H9 (cell line): ENCODE data around the gene CX3CR1. TPM values are rescaled to one million over a fixed set of nuclear protein-coding genes. Genes with fewer than 3 reads are reported as not detected.

Experiments
- DNase-seq: peaks from one replicate; pipeline ENCODE4 v3.0.0-alpha.2; 2017
- H2AFZ ChIP-seq: one replicate; pipeline ENCODE4 v1.6.1; 2013; ENCODE audit warnings: mild to moderate bottlenecking, low read length, control low read depth, moderate library complexity
- H2AK5ac ChIP-seq: 2 replicates; pipeline ENCODE4 v1.6.1; 2013; ENCODE audit warnings: low read length, control low read depth, mixed read lengths; ENCODE audit not compliant: insufficient read length
- H2BK120ac ChIP-seq: one replicate; pipeline ENCODE4 v1.6.1; 2013; ENCODE audit warnings: low read depth, mild to moderate bottlenecking, low read length, control low read depth, inconsistent platforms; ENCODE audit not compliant: poor library complexity, severe bottlenecking
- H2BK12ac ChIP-seq: 2 replicates; pipeline ENCODE4 v1.6.1; 2013; ENCODE audit warnings: low read length, control low read depth, mixed read lengths, low read depth; ENCODE audit not compliant: insufficient read length
- H2BK15ac ChIP-seq: 2 replicates; pipeline ENCODE4 v1.6.1; 2013; ENCODE audit warnings: low read depth, low read length, control low read depth
- H2BK20ac ChIP-seq: one replicate; pipeline ENCODE4 v1.6.1; 2013; ENCODE audit warnings: low read depth, mild to moderate bottlenecking, low read length, control low read depth, inconsistent platforms; ENCODE audit not compliant: poor library complexity, severe bottlenecking
- H2BK5ac ChIP-seq: 2 replicates; pipeline ENCODE4 v1.6.1; 2013; ENCODE audit warnings: low read length, control low read depth, mixed read lengths; ENCODE audit not compliant: insufficient read length
- H3K14ac ChIP-seq: 2 replicates; pipeline ENCODE4 v1.6.1; 2013; ENCODE audit warnings: low read length, control low read depth; ENCODE audit not compliant: insufficient read depth
- H3K18ac ChIP-seq: 2 replicates; pipeline ENCODE4 v1.6.1; 2013; ENCODE audit warnings: low read depth, mild to moderate bottlenecking, mixed read lengths, low read length, control low read depth; ENCODE audit not compliant: insufficient read length
- H3K23ac ChIP-seq: 2 replicates; pipeline ENCODE4 v1.6.1; 2013; ENCODE audit warnings: low read length, control low read depth, mixed read lengths, low read depth; ENCODE audit not compliant: insufficient read length
- H3K23me2 ChIP-seq: 2 replicates; pipeline ENCODE4 v1.6.1; 2013; ENCODE audit warnings: low read depth, mild to moderate bottlenecking, mixed read lengths, low read length, control low read depth; ENCODE audit not compliant: insufficient read length, poor library complexity, severe bottlenecking
- H3K27ac ChIP-seq: 2 replicates; pipeline ENCODE4 v1.5.1; 2013; ENCODE audit warnings: low read length, control low read depth, mixed read lengths, low read depth; ENCODE audit not compliant: insufficient read length
- H3K27me3 ChIP-seq: 2 replicates; pipeline ENCODE4 v1.6.1; 2013; ENCODE audit warnings: low read length, control low read depth, inconsistent platforms; ENCODE audit not compliant: insufficient read depth
- H3K4ac ChIP-seq: 2 replicates; pipeline ENCODE4 v1.6.1; 2013; ENCODE audit warnings: low read depth, mild to moderate bottlenecking, control low read depth, inconsistent platforms, low read length, moderate library complexity
- H3K4me1 ChIP-seq: 2 replicates; pipeline ENCODE4 v1.6.1; 2013; ENCODE audit warnings: low read length, control low read depth, inconsistent platforms; ENCODE audit not compliant: insufficient read depth
- H3K4me2 ChIP-seq: 2 replicates; pipeline ENCODE4 v1.6.1; 2013; ENCODE audit warnings: low read length, control low read depth, mixed read lengths; ENCODE audit not compliant: insufficient read length, insufficient read depth
- H3K56ac ChIP-seq: 2 replicates; pipeline ENCODE4 v1.6.1; 2013; ENCODE audit warnings: low read depth, mild to moderate bottlenecking, mixed read lengths, low read length, control low read depth; ENCODE audit not compliant: insufficient read length
- H3K79me1 ChIP-seq: 2 replicates; pipeline ENCODE4 v1.6.1; 2013; ENCODE audit warnings: low read depth, mild to moderate bottlenecking, moderate library complexity, low read length, control low read depth, inconsistent platforms; ENCODE audit not compliant: insufficient read depth, poor library complexity, severe bottlenecking
- H3K79me2 ChIP-seq: 2 replicates; pipeline ENCODE4 v1.6.1; 2013; ENCODE audit warnings: low read length, control low read depth, inconsistent platforms; ENCODE audit not compliant: insufficient read depth
- H3K9ac ChIP-seq: 2 replicates; pipeline ENCODE4 v1.6.1; 2013; ENCODE audit warnings: low read length, control low read depth, mixed read lengths; ENCODE audit not compliant: insufficient read length; ENCODE audit errors: extremely low read depth
- H3K9me3 ChIP-seq: one replicate; pipeline ENCODE4 v1.6.1; 2013; ENCODE audit warnings: low read depth, low read length, inconsistent platforms; ENCODE audit not compliant: control insufficient read depth
- H3T11ph ChIP-seq: one replicate; pipeline ENCODE4 v1.6.1; 2013; ENCODE audit warnings: mild to moderate bottlenecking, low read length, control low read depth, inconsistent platforms
- H4K20me1 ChIP-seq: one replicate; pipeline ENCODE4 v1.6.1; 2013; ENCODE audit not compliant: control insufficient read depth, insufficient read length, insufficient read depth
- H4K5ac ChIP-seq: 2 replicates; pipeline ENCODE4 v1.6.1; 2013; ENCODE audit warnings: low read depth, mild to moderate bottlenecking, mixed read lengths, low read length, control low read depth; ENCODE audit not compliant: insufficient read length
- H4K8ac ChIP-seq: replicated peaks from 2 replicates; pipeline ENCODE4 v1.6.1; 2013; ENCODE audit warnings: low read length, control low read depth, mixed read lengths, low read depth; ENCODE audit not compliant: insufficient read length
- H4K91ac ChIP-seq: 2 replicates; pipeline ENCODE4 v1.6.1; 2013; ENCODE audit warnings: low read depth, mild to moderate bottlenecking, moderate library complexity, mixed read lengths, low read length, control low read depth; ENCODE audit not compliant: insufficient read length
- H3K27ac Mint-ChIP-seq, 3 experiments: 2 replicates in 2 of 3; 3 replicates in 1 of 3; pipeline ENCODE4 v1.8.0; 2020 to 2021; ENCODE audit warnings: mixed read lengths in 3 of 3, mild to moderate bottlenecking in 1 of 3, moderate library complexity in 1 of 3
- H3K27me3 Mint-ChIP-seq: 2 replicates; pipeline ENCODE4 v1.8.0; 2021; ENCODE audit warnings: low read depth, mild to moderate bottlenecking, moderate library complexity, mixed read lengths
- H3K36me3 Mint-ChIP-seq, 3 experiments: 2 replicates in 2 of 3; 3 replicates in 1 of 3; pipeline ENCODE4 v1.8.0; 2020 to 2021; ENCODE audit warnings: low read depth in 3 of 3, mixed read lengths in 3 of 3; ENCODE audit not compliant: insufficient read depth in 1 of 3
- H3K4me1 Mint-ChIP-seq, 2 experiments: 2 replicates each; pipeline ENCODE4 v1.8.0; 2020; ENCODE audit warnings: mixed read lengths in 2 of 2
- H3K4me3 Mint-ChIP-seq, 2 experiments: 2 replicates in 1 of 2; 3 replicates in 1 of 2; pipeline ENCODE4 v1.8.0; 2020 to 2021; ENCODE audit warnings: mild to moderate bottlenecking in 2 of 2, mixed read lengths in 2 of 2, moderate library complexity in 1 of 2
- H3K9me3 Mint-ChIP-seq, 2 experiments: 2 replicates in 1 of 2; 3 replicates in 1 of 2; pipeline ENCODE4 v1.8.0; 2020; ENCODE audit warnings: mild to moderate bottlenecking in 2 of 2, mixed read lengths in 2 of 2, moderate library complexity in 1 of 2
- CTCF ChIP-seq: fragments of 200-600 bp; sonication (generic); conservative IDR thresholded peaks from 3 replicates; pipeline ENCODE4 v1.8.0; 2021; ENCODE audit warnings: antibody characterized with exemption, mild to moderate bottlenecking
- WGBS: extraction: QIAGEN DNeasy Blood & Tissue Kit; methylation state at CpG from one replicate; pipeline ENCODE4 v1.1.7; 2013; ENCODE audit warnings: missing lambda C conversion rate, low lambda C conversion rate, mixed read lengths; ENCODE audit not compliant: insufficient read length; ENCODE audit errors: extremely low coverage; 5-methylcytosine and 5-hydroxymethylcytosine counted together
- total RNA-seq: library from RNA; stranded (reverse); gene quantifications from 2 replicates; pipeline ENCODE4 v1.2.1, GENCODE V29; 2021

CX3CR1 gene
- total RNA-seq, 1 experiment from 2014 or later: not detected

DNA sequence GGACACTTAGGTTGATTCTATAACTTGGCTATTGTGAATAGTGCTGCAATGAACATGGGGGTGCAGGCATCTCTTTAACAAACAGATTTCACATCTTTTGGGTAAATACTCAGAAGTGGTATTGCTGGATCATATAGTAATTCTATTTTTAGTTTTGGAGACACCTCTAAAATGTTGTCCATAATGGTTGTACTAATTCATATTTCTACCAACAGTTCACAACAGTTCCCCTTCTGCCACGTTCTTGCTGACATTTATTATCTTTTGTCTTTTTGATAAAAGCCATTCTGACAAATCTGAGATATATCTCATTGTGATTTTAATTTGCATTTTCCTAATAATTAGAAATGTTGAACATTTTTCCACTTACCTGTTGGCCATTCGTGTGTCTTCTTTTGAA, 19.5 kb downstream of the CX3CR1 start:
- H3K36me3 Mint-ChIP-seq: no peaks in the 10 kb centered on the region
- H4K5ac ChIP-seq: no peak overlapping the region
- H2BK15ac ChIP-seq: no peak overlapping the region
- no CpG with 5 or more reads among the region's 2 CpGs for WGBS
- H3K79me2 ChIP-seq: no peaks in the 10 kb centered on the region
- H3K4me3 Mint-ChIP-seq: no peak overlapping the region
- H3K23ac ChIP-seq: no peak overlapping the region
- H2BK12ac ChIP-seq: no peak overlapping the region
- H3K9me3 Mint-ChIP-seq: no peaks in the 10 kb centered on the region
- H4K8ac ChIP-seq: no peak overlapping the region
- H3T11ph ChIP-seq: no peak overlapping the region
- H3K27me3 ChIP-seq: no peaks in the 10 kb centered on the region
- H3K9ac ChIP-seq: no peak overlapping the region
- no peak for TF ChIP-seq CTCF
- no peak overlapping the region for H2AFZ ChIP-seq
- no peak overlapping the region for H3K14ac ChIP-seq
- H3K27ac Mint-ChIP-seq: no peak overlapping the region
- H2BK120ac ChIP-seq: no peak overlapping the region
- H2AK5ac ChIP-seq: no peak overlapping the region
- no peak overlapping the region for H3K4ac ChIP-seq
- no peak overlapping the region for H3K56ac ChIP-seq
- no peaks in the 10 kb centered on the region for H3K79me1 ChIP-seq
- no peak overlapping the region for H3K18ac ChIP-seq
- no peak for DNase-seq
- H3K27me3 Mint-ChIP-seq: peaks cover 7% of the 10 kb centered on the region
- H4K91ac ChIP-seq: no peak overlapping the region
- no peaks in the 10 kb centered on the region for H3K9me3 ChIP-seq
- peaks cover 3% of the 10 kb centered on the region; the same call in 1 of the 2 replicates for H3K4me1 ChIP-seq
- no peak overlapping the region for H3K27ac ChIP-seq
- no peak overlapping the region for H2BK20ac ChIP-seq
- H3K4me2 ChIP-seq: no peak overlapping the region
- peaks cover 3 to 4% of the 10 kb centered on the region in 2 experiments for H3K4me1 Mint-ChIP-seq
- no peaks in the 10 kb centered on the region for H3K23me2 ChIP-seq
- no peaks in the 10 kb centered on the region for H4K20me1 ChIP-seq
- no peak overlapping the region for H2BK5ac ChIP-seq
